DND-41 (cell line): ENCODE results near the gene GLYATL2.

Experiments
- CTCF ChIP-seq: IDR thresholded peaks from 2 replicates; pipeline ENCODE4 v1.5.1; 2012; ENCODE audit warnings: borderline replicate concordance, low read length, moderate library complexity, mild to moderate bottlenecking; ENCODE audit not compliant: poor library complexity, severe bottlenecking; ENCODE audit errors: extremely low read depth
- EZH2 ChIP-seq: IDR thresholded peaks from 3 replicates; pipeline ENCODE4 v1.6.1; 2012; ENCODE audit warnings: borderline replicate concordance, low read depth, mild to moderate bottlenecking, moderate library complexity, low read length, inconsistent platforms; ENCODE audit not compliant: severe bottlenecking

- no peak for TF ChIP-seq CTCF
- TF ChIP-seq EZH2, result no peak
These were observed 12.3 kb upstream of the GLYATL2 start for GRCh38 chr11:58856806-58857205.
